ENCODE measurements around the gene UMODL1. TPM values are rescaled to one million over a fixed set of nuclear protein-coding genes. Genes with fewer than 3 reads are reported as not detected.
A peak's percentile ranks its signal among the peaks of the same experiment; 100 is the strongest.
"Not testable (repeated sequence)": the region's sequence is repeated elsewhere in the genome, so short reads cannot be mapped to it uniquely, and the experiment has no call there.

Gene UMODL1
- total RNA-seq, 4 donors from 2014 or later = 0.15 to 0.21 TPM; not detected in 2

DNA sequence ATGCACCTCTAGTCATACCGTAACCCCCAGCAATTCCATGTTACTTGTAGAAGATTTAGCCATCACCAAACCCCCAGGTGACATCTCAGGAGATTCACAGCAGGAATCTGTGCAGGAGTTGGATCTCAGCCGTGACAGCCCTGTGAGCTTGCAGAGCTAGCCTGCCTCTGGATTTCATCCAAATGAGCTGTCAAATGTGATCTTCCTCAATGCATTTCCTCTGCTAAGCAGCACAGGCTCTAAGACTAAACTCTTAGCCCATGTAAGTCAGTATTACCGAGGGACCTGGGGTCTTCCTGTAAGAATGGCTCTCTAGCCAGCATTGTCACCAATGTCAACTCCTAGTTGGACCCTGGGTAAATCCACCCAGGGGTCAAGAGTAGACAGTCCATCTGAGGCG is 41.7 kb downstream of the UMODL1 start:
- 52% methylated on average over 3 of the region's 4 CpGs for WGBS
- TF ChIP-seq POLR2A (IDR thresholded peaks at IDR 0.05) (no peak), EP300 (IDR thresholded peaks at IDR 0.05) (no peak)
- no peak for DNase-seq (ENCODE audit: low spot score in 2 of 2)
- Histone ChIP-seq H3K27me3 (no peaks in the 10 kb centered on the region), H3K4me1 (peaks cover 28% of the 10 kb centered on the region), H3K4me3 (no peak overlapping the region), H3K27ac (no peak overlapping the region), H3K36me3 (no peaks in the 10 kb centered on the region), H3K9me3 (no peaks in the 10 kb centered on the region)

DNA sequence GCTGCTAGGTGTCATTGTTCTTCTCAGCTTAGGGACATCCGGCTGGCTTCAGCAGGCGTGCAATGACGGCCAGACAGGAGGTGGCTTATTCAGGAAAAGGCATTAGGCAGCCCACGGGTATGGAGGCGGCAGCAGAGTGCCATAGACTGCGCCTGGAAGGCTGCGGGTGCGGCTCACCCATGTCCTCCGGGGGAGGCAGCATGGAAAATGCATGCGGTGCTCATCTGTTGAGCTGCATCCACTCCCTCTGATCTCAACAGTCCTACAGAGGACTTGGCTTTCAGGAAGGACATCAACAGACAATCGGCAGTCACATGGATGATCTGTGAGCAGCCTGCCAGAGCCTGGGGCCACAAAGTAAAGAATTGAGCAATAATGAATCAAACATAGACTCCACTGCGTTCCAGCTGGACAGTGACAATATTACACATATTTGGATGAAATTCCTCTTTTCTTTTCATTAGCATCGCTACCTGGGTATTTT is 42.9 kb downstream of the UMODL1 start:
- Histone ChIP-seq H3K27ac (no peak overlapping the region), H3K9me3 (no peaks in the 10 kb centered on the region), H3K27me3 (peaks cover 5% of the 10 kb centered on the region), H3K36me3 (no peaks in the 10 kb centered on the region), H3K4me1 (peaks cover 27% of the 10 kb centered on the region), H3K4me3 (no peak overlapping the region)
- DNase-seq (ENCODE audit: low spot score in 2 of 2) = no peak
- peak in 1 of 3 donors; percentile 56 for TF ChIP-seq POLR2AphosphoS5 (IDR thresholded peaks at IDR 0.05)
- TF ChIP-seq POLR2A (IDR thresholded peaks at IDR 0.05) = no peak
- TF ChIP-seq, protein P1, sequence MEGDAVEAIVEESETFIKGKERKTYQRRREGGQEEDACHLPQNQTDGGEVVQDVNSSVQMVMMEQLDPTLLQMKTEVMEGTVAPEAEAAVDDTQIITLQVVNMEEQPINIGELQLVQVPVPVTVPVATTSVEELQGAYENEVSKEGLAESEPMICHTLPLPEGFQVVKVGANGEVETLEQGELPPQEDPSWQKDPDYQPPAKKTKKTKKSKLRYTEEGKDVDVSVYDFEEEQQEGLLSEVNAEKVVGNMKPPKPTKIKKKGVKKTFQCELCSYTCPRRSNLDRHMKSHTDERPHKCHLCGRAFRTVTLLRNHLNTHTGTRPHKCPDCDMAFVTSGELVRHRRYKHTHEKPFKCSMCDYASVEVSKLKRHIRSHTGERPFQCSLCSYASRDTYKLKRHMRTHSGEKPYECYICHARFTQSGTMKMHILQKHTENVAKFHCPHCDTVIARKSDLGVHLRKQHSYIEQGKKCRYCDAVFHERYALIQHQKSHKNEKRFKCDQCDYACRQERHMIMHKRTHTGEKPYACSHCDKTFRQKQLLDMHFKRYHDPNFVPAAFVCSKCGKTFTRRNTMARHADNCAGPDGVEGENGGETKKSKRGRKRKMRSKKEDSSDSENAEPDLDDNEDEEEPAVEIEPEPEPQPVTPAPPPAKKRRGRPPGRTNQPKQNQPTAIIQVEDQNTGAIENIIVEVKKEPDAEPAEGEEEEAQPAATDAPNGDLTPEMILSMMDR (IDR thresholded peaks at IDR 0.05) = peak in 1 of 2 donors; percentile 50
- WGBS = 18% methylated on average over 13 of the region's 13 CpGs

DNA sequence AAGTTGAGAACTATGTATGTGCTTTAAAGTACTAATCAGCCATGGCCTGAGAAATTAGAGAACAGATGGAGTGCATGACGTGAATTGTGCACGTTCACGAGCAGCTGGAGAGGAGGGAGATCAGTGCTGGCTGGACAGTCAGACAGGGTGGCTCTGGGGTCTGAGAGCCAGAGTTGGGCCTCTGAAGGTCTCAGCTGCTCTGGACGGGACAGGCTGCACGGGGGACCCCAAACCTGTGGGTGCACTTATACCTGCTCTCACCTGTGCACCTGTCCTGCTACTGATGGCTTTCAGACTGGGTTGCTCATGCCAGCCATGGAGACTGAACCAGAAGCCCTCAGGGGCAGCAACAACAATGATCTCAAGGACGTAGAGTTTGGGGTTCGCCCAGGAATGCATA is 43.5 kb downstream of the UMODL1 start:
- WGBS = 74% methylated on average over 6 of the region's 7 CpGs
- DNase-seq (ENCODE audit: low spot score in 2 of 2) = no peak
- Histone ChIP-seq H3K4me3 (no peak overlapping the region), H3K36me3 (no peaks in the 10 kb centered on the region), H3K27me3 (peaks cover 8% of the 10 kb centered on the region), H3K27ac (no peak overlapping the region), H3K4me1 (peaks cover 27% of the 10 kb centered on the region), H3K9me3 (no peaks in the 10 kb centered on the region)
- TF ChIP-seq POLR2A (IDR thresholded peaks at IDR 0.05) = no peak
- TF ChIP-seq, protein P1 (IDR thresholded peaks at IDR 0.05) = no peak
- no peak for TF ChIP-seq EP300 (IDR thresholded peaks at IDR 0.05)
- TF ChIP-seq POLR2AphosphoS5 (IDR thresholded peaks at IDR 0.05) = no peak

DNA sequence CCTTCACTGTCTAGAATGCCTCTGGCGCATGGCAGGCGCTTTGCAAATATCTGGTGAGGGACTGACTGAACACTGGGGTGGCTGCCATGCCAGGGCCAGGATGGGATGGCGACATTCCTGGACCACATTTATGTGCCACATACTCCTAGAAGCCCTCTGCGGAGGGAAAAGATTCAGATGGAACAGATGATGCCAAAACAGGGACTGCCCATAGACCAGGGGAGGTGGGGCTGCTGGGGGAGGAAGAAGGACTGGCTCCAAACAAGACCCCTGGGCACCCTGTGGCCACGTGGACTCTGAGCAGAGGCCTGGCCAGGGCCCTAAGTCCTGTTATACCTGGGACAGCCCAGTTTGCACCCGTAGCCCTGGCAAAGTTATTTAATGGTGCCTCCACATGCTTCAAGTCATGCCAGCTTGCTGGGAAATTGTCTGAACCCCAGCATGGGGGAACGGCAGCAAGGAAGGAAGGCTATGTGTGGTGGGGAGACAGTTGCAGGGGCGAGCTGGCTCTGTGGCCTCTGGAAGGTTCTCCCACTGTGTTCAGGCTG is 44.1 kb downstream of the UMODL1 start:
- DNase-seq (ENCODE audit: low spot score in 2 of 2) = no peak
- Histone ChIP-seq H3K9me3 (no peaks in the 10 kb centered on the region), H3K27ac (no peak overlapping the region), H3K36me3 (no peaks in the 10 kb centered on the region), H3K4me1 (peaks cover 27% of the 10 kb centered on the region), H3K4me3 (no peak overlapping the region), H3K27me3 (peaks cover 8% of the 10 kb centered on the region)
- TF ChIP-seq, protein P1 (IDR thresholded peaks at IDR 0.05) = no peak
- no peak for TF ChIP-seq POLR2AphosphoS5 (IDR thresholded peaks at IDR 0.05)
- no peak for TF ChIP-seq EP300 (IDR thresholded peaks at IDR 0.05)
- no peak for TF ChIP-seq POLR2A (IDR thresholded peaks at IDR 0.05)
- WGBS = 94% methylated on average over 7 of the region's 8 CpGs

DNA sequence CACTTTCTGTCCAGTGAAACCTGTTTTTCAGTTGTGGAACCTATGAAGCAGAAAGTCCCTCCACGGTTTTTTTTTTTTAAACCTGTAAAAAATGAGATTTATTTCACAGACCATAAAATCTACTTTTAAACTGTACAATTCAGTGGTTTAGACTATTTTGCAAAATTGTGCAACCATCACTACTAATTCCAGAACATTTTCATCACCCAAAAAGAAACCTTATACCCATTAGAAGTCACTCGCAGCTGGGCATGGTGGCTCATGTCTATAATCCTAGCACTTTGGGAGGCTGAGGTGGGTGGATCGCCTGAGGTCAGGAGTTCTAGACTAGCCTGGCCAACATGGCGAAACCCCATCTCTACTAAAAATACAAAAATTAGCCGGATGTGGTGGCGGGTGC is 45.4 kb downstream of the UMODL1 start:
- not testable (repeated sequence) for H3K27ac ChIP-seq; DNase-seq (ENCODE audit: low spot score in 2 of 2); H3K36me3 ChIP-seq; H3K9me3 ChIP-seq; H3K4me3 ChIP-seq
- Histone ChIP-seq H3K27me3 (peaks cover 16% of the 10 kb centered on the region), H3K4me1 (peaks cover 38% of the 10 kb centered on the region)
- WGBS = 72% methylated on average over 6 of the region's 6 CpGs

DNA sequence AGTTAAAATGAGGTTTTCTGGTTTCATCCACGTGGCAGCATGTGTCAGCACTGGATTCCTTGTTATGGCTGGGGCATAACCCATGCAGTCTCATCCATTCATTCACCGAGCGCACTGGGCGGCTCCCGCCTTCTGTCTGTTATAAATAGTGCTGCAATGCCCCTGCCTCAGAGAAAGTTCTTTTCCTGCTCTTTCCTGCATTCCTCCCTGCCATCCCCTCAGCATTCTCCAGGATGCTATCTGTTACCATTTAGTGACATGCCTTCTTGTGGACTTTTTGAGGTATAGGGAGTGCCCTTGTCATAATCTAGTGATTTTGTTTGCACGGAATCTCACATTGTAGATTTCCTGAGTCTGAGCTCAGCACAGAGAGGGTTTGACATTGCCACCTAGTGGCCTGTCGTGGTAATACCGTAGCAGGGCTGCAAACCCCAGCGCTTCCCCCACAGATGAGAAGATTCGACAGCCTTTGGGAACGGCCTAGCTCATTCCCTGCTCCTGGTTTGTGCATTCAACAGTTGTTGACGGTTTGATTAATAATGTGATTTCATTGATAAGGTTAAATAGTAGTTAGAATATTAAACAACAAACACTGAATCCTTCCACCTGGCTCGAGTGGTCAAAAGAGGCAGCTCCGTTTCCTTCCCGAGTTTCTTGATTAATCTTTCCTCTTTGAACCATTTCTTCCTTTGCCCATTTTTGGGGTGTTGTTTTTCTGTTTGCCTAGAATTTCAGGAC is 46.3 kb downstream of the UMODL1 start:
- Histone ChIP-seq H3K4me3 (no peak overlapping the region), H3K27ac (no peak overlapping the region), H3K36me3 (no peaks in the 10 kb centered on the region), H3K9me3 (no peaks in the 10 kb centered on the region), H3K4me1 (peaks cover 47% of the 10 kb centered on the region), H3K27me3 (peaks cover 25% of the 10 kb centered on the region)
- 21% methylated on average over 15 of the region's 15 CpGs for WGBS
- TF ChIP-seq POLR2AphosphoS5 (IDR thresholded peaks at IDR 0.05) (no peak), EP300 (IDR thresholded peaks at IDR 0.05) (no peak)
- TF ChIP-seq, protein P1 (IDR thresholded peaks at IDR 0.05) = peak; percentile 78 to 91
- no peak for DNase-seq (ENCODE audit: low spot score in 2 of 2)

All from suprapubic skin (tissue), 4 donors.